Superior temporal gyrus (tissue), 1 donor: ENCODE results near the gene LYRM2.

ENCODE experiments used
- DNase-seq: peaks from one replicate; pipeline ENCODE4 v3.0.0-alpha.2; 2016; ENCODE audit errors: extremely low spot score

The LYRM2 gene

DNA sequence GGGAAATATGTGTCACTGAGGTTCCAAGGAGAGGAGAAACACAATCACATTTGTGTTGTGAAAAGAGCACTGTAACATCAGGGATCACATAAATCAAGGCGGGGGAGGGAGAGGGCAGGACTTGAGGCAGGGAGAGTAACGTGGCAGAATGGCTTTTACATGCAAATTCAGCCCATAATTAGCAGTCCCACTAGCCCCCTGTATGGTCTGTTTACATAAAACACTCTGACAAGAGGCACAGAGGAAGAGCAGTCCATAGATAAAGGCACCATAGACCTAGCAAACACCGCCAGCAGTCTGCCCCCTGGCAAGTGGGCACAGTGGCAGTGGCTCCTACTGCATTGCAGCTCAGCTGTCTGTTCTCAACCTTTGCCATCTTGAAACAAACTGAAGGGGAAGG lies 82.7 kb downstream of the LYRM2 start:
- DNase-seq: no peak

DNA sequence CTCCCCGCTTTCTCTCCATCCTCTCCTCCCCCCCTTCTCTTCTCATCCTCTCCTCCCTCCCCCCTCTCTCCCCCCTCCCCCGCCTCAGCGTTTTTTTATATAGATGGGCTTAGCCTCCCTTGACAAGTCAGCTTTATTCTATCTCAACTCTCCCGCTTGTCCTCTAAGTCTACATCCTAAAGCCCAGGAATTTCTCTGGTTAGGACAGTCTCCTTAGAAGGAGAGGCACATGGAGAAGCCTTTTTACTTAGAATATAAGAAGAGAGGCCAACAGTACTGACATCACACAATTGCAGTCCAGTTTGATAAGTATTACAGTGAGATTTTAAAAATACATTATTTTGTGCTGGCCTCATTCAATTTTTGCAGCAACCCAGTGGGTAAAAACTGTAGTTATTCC lies 83.5 kb downstream of the LYRM2 start:
- no peak for DNase-seq

DNA sequence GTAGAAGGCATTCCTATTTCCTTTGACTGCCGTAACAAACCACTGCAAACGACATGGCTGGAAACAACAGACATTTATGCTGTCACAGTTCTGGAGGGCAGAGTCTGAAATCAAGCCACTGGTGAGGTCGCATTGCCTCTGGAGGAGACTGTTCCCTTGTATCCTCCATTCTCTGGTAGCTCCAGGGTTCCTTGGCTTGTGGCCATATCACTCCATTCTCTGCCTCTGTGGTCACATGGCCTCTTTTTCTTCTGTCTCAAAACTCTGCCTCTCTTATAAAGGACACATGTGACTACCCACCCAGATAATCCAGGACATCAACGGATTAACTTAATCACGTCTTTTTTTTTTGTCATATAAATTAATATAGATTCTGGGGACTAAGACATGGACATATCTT lies 84.4 kb downstream of the LYRM2 start:
- no peak for DNase-seq

DNA sequence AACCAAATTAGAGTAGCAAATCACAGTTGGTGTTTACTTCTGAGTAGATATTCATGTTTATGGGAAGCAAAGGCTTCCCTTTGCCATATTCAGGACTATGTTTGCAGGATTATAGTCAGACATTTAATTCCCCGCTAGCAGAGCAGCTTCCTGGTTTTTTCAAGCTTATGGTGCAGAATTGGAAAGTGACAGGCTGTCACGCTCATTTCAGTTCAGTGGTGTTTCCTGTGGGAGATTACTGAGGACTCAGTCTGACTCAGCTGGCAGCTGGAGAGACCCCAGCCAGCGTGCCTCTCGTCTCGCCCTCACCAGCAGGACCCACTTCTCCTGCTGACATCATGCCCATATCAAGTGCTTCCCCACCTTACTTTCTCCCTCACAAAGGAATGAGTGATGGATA lies 85.1 kb downstream of the LYRM2 start:
- DNase-seq: no peak

DNA sequence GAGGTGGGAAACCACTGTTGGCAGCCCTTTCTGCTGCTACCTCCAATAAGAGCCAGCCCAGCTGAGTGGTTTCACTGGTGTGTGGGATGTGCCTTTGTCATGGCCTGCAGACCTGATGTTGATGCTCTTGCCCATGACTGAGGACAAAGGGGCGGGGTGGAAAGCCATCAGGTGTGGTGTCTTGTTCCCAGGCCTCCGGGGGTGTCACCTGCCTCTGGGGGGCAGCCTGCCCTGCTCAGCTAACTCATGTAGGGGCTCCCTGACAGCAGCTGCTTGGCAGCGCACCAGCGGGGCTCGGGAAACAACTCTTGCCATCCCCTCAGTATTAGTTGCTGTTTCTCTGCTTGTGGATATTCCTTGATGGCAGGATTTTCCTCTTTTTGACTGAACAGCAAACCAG lies 91.3 kb downstream of the LYRM2 start:
- DNase-seq: no peak

DNA sequence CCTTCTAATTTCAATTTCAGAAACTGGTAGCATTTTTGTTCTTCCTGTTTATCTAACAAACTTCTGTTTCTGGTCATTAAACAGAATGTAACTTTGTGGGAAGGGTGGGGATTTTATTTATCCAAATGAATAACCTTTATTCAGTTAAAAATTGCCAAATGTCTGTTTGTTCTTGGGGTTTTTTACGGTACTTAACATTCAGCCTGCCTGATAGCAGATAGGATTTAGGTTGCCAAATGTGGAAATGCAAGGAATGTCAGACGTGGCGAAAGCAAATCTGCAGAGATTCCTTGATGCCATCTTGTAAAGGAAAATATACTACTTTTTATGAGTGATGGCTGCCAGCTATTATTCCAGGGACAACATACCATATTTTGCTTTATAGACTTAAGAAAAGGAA lies 95.7 kb downstream of the LYRM2 start:
- no peak for DNase-seq

DNA sequence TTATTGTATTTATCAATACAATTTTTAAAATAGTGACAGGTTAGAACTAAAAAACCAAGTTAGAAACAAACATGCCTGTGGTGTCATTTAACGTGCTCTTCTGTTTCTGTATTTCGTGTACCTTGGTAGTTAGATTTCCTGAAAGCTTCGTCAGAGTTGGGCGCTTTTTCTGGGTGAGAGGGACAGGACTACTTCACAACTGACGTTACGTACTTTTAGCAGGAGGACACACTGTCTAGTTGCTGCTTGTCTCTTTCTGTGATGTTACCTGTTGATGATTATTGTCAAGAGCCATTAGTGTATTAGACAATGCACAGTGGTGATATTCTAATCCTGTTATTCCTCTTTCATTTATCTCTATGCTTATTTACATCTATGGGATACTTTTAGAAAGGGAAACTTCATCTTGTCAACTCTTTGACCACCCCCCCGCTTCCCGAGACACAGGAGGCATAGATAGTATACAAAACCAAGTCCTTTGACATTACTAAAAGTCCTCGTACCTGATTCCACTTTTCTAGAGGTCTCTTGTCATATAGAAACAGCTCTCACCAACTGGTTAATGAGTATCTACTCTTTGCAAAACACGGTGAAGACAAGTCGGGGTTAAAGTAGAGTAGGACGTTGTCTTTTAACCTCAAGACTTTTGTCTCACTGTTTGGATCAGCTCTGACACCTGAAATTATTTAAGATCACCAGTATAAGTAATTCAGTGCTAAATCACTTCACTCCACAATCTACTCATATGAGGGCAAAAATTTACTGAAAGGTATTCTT lies 96.3 kb downstream of the LYRM2 start:
- DNase-seq: no peak

DNA sequence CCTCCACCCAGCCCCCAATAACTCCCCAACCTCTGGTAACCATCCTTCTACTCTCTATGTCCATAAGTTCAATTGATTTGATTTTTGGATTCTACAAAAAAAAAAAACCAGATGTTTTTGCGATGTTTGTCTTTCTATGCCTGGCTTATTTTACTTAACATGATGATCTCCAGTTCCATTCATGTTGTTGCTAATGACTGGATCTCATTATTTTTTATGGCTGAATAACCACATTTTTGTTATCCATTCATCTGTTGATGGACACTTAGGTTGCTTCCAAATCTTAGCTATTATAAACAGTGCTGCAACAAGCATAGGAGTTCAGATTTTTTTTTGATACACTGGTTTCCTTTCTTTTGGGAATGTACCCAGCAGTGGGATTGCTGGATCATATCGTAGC lies 98.8 kb downstream of the LYRM2 start:
- DNase-seq: no peak

DNA sequence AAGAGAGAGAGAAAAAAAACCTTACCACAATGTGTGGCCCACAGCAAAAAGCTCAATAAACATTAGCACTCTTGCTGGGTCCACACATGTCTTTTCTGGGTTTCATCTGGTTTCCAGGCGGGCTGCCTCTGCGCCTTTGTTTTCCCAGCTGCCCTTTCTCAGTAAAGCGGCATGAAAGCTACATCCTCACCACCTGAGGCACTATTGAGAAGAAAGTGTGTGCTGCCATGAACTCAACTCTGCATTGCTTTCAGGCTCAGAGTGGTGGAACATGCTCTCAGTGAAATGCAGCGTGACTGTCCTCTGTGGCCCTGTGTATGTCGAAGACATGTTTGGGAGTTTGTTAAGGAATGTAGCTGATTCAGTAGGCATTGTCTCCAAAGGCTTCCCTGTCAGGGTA lies 102.3 kb downstream of the LYRM2 start:
- no peak for DNase-seq

DNA sequence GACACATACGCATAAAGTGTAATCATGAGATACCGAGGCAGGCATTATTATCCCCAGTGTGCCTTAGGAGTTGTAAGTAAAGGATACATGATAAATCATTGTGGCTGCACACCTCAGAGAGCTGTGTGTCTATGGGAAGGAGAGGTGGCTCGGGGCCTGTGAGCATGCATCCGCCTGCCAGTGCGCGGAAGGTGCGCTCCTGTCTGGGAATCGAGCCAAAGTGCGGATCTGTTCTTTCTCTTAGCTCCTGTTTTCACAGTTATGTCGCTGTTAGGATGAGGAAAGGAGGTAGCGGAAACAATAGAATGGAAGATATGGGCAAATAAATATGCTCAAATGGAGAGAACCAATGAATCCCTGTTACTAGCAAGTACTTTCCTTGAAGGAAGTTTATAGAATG lies 107.6 kb downstream of the LYRM2 start:
- no peak for DNase-seq

DNA sequence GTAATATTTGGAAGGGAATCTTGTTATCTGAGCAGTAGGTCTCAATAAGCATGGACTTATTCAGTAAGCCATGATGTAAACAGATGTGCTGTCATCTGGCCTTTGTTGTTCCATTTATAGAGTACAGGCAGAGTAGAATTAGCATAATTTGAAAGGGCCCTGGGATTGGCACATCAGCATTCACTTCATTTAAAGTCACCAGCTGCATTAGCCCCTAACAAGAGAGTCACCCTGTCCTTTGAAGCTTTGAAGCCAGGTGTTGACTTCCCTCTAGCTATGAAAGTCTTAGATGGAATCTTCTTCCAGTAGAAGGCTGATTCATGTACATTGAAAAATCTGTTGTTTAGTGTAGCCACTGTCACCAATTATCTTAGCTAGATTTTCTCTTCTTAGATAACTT lies 109.7 kb downstream of the LYRM2 start:
- no peak for DNase-seq

DNA sequence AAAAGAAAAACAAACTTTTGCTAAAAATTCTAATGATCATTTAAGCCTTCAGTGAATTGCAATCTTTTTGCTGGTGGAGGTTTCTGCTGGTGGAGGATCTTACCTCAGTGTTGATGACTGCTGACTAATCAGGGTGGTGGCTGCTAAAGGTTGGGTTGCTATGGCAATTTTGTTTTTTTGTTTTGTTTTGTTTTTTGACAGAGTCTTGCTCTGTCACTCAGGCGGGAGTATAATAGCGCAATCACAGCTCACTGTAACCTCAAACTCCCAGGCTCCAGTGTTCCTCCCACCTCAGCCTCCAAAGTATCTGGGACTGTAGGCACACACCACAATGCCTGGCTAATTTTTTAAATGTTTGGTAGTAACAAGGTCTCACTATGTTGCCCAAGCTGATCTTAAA lies 110.9 kb downstream of the LYRM2 start:
- no peak for DNase-seq

DNA sequence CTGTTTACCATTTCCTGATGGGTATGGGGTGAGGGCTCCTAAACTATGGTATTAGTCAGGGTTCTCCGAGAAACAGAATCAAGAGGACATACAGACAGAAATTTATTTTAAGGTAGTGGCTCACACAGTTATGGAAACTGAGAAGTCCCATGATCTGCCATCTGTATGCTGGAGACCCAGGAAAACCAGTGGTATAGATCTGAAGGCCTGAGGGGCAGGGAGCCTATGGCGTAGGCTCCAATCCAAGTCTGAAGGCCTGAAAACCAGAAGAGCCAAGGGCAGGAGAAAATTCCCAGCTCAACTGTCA lies 112.0 kb downstream of the LYRM2 start:
- DNase-seq: no peak

DNA sequence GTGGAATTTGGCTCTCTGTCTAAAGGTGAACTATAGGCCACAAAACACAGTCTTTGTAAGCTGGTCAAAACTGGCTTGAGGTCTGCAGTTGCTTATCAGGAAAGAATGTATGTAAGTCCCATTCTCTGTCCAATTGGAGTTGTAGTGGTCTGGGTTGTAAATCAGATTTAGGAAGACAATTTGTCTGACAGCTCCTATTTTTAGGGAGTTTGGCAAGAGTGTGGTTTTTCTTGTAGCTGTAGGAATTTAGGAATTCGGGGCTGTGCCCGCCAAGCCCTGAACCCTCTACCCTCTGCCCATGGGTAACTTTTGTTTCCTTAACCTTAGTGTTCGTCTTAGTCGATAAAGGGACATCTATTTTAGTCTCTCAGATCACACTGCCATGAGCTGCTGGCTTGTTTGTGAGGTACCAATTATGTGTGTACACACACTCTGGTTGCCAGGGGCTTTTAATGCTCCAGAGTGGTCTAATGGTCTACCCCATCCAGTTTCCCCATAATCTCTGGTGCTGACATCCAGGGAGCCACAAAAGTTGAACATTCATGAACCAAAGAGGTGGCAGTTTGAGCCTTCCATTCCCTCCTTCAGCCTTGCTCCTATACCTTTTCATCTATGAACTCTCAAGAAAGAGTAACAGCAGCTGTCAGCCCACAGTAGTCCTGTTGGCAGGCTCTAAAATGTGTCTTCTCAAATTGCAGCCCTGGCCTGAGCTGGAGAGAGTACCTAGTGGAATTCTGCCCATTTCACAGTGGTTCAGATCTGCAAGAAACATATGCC lies 112.6 kb downstream of the LYRM2 start:
- DNase-seq: no peak

DNA sequence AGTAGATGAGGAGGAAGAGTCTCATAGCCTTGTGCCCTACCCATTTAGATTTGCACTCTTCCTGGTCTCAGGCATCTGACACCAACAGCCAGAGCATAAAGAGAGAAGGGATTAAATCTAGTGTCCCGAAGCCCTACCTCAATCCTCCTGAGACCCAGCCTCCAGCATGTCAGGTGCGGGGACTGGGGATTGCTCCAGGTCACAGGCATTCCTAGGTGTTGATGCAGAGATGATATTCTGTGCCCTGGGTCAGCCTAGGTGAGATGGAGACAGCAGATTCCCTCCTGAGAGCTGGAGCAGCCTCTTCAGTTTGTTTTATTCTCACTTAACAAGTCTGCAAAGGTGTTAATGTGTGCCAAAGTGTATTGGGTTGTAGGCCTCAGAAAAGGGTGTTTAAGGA lies 115.8 kb downstream of the LYRM2 start:
- DNase-seq: no peak

DNA sequence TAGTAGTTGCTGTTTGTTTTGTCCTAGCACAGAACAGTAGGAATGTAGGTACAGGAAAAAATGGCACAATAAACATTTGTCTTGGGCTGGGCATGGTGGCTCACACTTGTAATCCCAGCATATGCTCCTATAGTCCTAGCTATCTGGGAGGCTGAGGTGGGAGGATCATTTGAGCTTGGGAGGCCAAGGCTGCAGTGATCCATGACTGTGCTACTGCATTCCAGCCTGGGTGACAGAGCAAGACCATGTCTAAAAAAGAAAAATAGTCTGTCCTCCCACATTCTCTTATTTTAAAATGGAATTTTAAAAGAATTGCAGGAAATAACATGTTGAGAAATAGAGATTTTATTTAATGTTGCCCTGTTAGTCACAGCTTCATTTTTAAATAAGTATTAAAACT lies 117.8 kb downstream of the LYRM2 start:
- DNase-seq: no peak

DNA sequence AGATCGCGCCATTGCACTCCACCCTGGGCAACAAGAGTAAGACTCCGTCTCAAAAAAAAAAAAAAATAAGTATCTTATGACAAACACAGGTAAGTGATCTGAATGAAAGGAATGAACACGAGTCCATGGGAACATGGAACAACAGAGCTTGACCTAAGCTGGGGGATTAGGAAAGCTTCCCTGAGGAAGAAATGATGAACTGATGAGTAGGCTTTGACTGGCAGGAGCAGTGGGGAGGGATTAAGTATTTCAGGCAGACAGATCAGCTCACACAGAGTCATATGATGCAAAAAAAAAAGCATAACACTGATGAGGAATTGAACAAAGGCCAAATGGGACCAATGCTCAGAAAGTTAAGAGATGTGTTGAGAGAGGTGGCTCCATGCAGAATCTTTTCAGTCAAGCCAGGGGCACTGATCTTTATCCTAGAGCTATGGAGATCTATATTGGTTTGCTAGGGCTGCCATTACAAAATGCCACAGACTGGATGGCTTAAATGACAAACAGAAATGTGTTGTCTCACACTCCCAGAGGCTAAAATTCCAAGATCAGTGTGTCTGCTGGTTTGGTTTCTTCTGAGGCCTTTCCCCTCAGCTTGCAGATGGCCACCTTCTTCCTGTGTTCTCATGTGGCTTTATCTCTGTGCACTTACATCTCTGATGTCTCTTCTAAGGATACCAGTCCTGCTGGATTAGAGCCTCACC lies 120.0 kb downstream of the LYRM2 start:
- no peak for DNase-seq
